HG03558 (cell line): Measurements from ENCODE around the gene MEG3.

Experiments used
- ATAC-seq: cut with Tn5 transposase; IDR thresholded peaks from one replicate; pipeline ENCODE4 v1.9.1; 2021; ENCODE audit warnings: moderate number of reproducible peaks; ENCODE audit not compliant: unreplicated experiment; ENCODE audit errors: extremely low read depth

Gene MEG3

DNA sequence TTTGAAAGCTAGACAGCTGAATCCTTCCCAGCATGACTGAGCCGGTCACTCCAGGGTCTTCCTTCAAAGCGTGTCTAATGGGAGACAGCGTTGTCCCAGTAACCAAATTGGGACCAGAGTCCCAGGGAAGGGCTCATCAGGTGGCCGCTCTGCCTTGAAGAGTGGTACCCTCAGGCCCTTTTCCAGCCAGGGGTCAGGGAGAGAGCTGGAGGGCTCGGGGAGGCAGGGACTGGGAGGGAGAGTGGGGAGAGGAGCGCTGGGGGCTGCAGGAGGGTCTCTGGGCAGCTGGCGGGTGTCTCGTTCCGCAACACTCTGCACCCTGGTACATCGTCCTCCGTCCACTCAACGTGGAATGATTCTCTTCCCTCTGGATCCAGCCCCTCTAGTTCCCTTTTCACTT, 79.2 kb downstream of the MEG3 start:
- no peak for ATAC-seq

- no peak for ATAC-seq
These were observed 80.5 kb downstream of the MEG3 start for GRCh38 chr14:100906420-100906819.

GRCh38 chr14:100907240-100907639, 81.3 kb downstream of the MEG3 start:
- ATAC-seq = no peak

DNA sequence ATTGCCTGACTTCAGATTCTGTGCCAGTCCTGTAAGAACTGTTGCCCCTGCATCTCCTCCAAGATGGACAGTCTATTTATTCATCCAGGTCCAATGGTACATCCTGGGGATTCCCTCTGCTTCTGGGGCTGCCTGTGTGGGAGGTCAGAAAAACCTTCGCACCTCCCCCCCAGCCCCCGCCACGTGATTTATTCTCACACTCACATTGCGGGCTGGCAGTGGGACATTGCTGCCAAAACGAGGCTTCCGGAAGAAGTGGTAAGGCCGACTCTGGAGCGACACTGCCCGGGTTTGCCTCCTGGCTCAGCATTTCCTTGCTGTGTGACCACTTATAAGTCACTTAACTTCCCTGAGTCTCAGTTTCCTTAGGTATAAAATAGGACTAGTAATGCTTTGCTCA, 83.5 kb downstream of the MEG3 start:
- no peak for ATAC-seq
